WERI-Rb-1 (cell line): ENCODE results near the gene SPATA31E1.
A peak's percentile ranks its signal among the peaks of the same experiment; 100 is the strongest.

Source experiments
- DNase-seq: peaks from one replicate; pipeline ENCODE4 v3.0.0-alpha.2; 2020
- H3K27ac ChIP-seq: fragments of 250-450 bp; sonication (Bioruptor Pico); 2 replicates; pipeline ENCODE4 v1.5.1; 2020; ENCODE audit warnings: mild to moderate bottlenecking, moderate library complexity
- H3K27me3 ChIP-seq: fragments of 250-450 bp; sonication (Bioruptor Pico); 2 replicates; pipeline ENCODE4 v1.5.1; 2021; ENCODE audit warnings: mild to moderate bottlenecking, low read depth, moderate library complexity; ENCODE audit not compliant: insufficient read depth, severe bottlenecking
- H3K36me3 ChIP-seq: fragments of 250-450 bp; sonication (Bioruptor Pico); 2 replicates; pipeline ENCODE4 v1.5.1; 2020; ENCODE audit warnings: mild to moderate bottlenecking, moderate library complexity
- H3K4me3 ChIP-seq: 2 replicates; pipeline ENCODE4 v1.5.1; 2011; ENCODE audit warnings: low read depth, mild to moderate bottlenecking, control low read depth, low read length
- H3K9me3 ChIP-seq: fragments of 250-450 bp; sonication (Bioruptor Pico); 2 replicates; pipeline ENCODE4 v1.5.1; 2021; ENCODE audit warnings: mild to moderate bottlenecking, moderate library complexity; ENCODE audit not compliant: severe bottlenecking
- CTCF ChIP-seq: IDR thresholded peaks from 2 replicates; pipeline ENCODE4 v1.5.1; 2011; ENCODE audit warnings: low read depth, mild to moderate bottlenecking, control low read depth, inconsistent platforms, low read length

The SPATA31E1 gene

GRCh38 chr9:87883990-87884389 is 1.3 kb downstream of the SPATA31E1 start:
- TF ChIP-seq CTCF, result peak; percentile 65
- H3K27ac ChIP-seq, result no peak overlapping the region
- DNase-seq, result peak; percentile 47
- no peaks in the 10 kb centered on the region for H3K36me3 ChIP-seq
- H3K4me3 ChIP-seq, result no peak overlapping the region
- no peaks in the 10 kb centered on the region for H3K9me3 ChIP-seq
- no peaks in the 10 kb centered on the region for H3K27me3 ChIP-seq

GRCh38 chr9:87884578-87885459 is 2.1 kb downstream of the SPATA31E1 start:
- Histone ChIP-seq H3K9me3 (no peaks in the 10 kb centered on the region), H3K27me3 (no peaks in the 10 kb centered on the region), H3K36me3 (no peaks in the 10 kb centered on the region), H3K27ac (no peak overlapping the region), H3K4me3 (no peak overlapping the region)
- TF ChIP-seq CTCF, result no peak
- DNase-seq, result no peak

GRCh38 chr9:87885484-87886189 is 3.0 kb downstream of the SPATA31E1 start:
- no peaks in the 10 kb centered on the region for H3K27me3 ChIP-seq
- DNase-seq, result no peak
- H3K9me3 ChIP-seq, result no peaks in the 10 kb centered on the region
- H3K27ac ChIP-seq, result no peak overlapping the region
- TF ChIP-seq CTCF, result no peak
- H3K4me3 ChIP-seq, result no peak overlapping the region
- no peaks in the 10 kb centered on the region for H3K36me3 ChIP-seq

GRCh38 chr9:87886210-87886932 is 3.7 kb downstream of the SPATA31E1 start:
- no peak for DNase-seq
- Histone ChIP-seq H3K27me3 (no peaks in the 10 kb centered on the region), H3K9me3 (no peaks in the 10 kb centered on the region), H3K27ac (no peak overlapping the region), H3K36me3 (no peaks in the 10 kb centered on the region), H3K4me3 (no peak overlapping the region)
- TF ChIP-seq CTCF, result no peak

GRCh38 chr9:87886933-87887505 is 4.3 kb downstream of the SPATA31E1 start:
- no peaks in the 10 kb centered on the region for H3K36me3 ChIP-seq
- H3K4me3 ChIP-seq, result no peak overlapping the region
- no peaks in the 10 kb centered on the region for H3K27me3 ChIP-seq
- H3K27ac ChIP-seq, result no peak overlapping the region
- DNase-seq, result no peak
- no peak for TF ChIP-seq CTCF
- no peaks in the 10 kb centered on the region for H3K9me3 ChIP-seq
